Measurements from ENCODE around the gene SNX9.
A peak's percentile ranks its signal among the peaks of the same experiment; 100 is the strongest.

Gene SNX9

DNA sequence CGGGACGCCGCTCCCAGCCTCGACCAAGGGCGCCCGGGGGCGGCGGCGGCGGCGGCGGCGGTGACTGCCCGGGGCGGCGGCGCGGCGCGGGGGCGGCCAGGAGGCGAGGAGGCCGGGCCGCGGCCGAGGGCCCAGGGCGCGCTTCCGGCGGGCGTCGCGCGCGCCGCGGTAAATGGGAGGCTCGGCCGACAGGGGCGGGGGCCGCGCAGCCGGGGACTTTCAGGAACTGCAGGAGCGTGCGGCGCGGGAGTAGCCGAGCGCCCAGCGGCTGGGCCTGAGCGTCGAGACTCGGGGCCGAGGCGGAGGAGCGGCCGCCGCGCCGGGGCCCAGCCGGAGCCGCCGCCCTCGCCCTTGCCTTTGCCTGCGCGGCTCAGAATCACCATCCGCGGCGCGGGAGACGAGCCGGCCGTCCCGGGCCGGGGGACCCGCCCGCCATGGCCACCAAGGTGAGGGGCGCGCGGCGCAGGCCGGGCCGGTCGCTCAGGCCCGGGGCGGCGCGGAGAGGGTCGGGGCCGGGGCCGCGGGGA is at the start of gene SNX9:
TSS of gene SNX9 (plus strand) at position 246 of the 527 bp plus-strand sequence. CDS start at position 435, 189 bp downstream.
- peak; percentile 85 for DNase-seq (ENCODE audit: low spot score)
- TF ChIP-seq, protein P1, sequence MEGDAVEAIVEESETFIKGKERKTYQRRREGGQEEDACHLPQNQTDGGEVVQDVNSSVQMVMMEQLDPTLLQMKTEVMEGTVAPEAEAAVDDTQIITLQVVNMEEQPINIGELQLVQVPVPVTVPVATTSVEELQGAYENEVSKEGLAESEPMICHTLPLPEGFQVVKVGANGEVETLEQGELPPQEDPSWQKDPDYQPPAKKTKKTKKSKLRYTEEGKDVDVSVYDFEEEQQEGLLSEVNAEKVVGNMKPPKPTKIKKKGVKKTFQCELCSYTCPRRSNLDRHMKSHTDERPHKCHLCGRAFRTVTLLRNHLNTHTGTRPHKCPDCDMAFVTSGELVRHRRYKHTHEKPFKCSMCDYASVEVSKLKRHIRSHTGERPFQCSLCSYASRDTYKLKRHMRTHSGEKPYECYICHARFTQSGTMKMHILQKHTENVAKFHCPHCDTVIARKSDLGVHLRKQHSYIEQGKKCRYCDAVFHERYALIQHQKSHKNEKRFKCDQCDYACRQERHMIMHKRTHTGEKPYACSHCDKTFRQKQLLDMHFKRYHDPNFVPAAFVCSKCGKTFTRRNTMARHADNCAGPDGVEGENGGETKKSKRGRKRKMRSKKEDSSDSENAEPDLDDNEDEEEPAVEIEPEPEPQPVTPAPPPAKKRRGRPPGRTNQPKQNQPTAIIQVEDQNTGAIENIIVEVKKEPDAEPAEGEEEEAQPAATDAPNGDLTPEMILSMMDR (IDR thresholded peaks at IDR 0.05; ENCODE audit: extremely low read depth, missing control alignments), result no peak

DNA sequence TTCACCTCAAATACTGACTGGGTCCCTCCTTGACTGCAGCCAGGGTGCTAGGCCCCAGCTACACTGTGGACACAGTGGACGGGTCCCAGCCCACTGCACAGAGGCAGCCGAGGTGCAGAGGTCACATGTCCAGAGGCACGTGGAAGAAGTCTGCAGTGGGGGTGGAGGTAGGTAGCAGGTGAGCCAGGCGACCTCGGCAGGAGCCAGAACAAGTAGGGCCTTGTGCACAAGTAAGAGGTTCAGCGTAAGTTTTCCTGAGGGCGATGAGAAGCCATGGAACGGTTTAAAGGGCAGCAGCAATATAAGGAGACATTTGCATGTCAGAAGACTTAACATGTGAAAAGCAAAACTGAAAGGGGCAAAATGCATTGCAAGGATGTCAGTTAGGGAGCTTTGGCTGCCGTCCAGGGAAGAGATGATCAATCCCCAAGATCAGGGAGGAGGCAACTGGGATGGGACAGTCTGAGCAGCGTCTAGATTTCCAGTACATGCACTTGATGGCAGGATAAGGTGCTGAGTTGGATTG is 49.7 kb upstream of the SNX9 start:
- DNase-seq (ENCODE audit: low spot score), result no peak
- TF ChIP-seq, protein P1 (IDR thresholded peaks at IDR 0.05; ENCODE audit: extremely low read depth, missing control alignments), result no peak

DNA sequence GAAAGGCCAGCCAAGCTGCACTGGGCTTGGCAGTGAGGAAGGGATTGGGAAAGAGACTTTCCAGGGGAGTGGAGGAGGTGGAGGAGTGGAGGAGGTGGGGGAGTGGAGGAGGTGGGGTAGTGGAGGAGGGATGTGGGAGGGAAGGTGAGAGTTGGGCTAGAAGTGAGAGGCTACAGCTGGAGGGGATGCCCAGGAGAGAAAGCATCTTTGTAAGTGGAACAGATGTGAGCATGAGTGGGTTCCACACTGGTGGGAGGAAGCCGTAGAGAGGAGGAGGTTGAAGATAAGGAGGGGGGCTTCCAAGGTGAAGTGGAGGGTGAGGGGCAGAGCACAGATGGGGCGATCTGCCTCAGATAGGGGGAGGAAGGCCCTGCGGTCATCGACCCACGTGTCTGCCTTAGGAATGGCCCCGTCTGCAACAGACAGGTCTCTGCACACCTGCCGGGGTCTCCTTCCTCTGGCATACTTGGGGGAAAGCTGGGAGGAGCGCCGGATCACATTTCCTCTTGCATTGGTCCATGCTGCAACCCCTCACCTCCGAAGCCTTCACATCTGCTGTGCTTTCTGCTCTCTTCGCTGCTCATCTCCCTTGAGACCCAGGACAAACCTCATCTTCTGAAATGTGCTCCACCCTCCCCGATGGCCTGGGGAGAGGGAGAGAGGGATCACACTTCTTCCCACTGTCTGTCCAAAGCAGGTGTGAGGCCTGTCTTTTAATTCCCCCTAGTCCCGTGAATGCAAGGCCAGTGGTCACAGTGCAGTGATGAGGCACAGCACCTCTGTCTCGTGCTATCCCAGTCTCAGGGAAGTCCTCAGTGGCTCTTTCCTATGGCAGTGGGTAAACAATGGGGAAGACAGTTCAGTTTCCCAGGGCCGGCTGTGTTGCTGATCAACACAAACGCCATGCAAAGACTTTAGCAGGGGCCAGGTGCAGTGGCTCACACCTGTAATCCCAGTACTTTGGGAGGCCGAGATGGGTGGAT is 48.6 kb upstream of the SNX9 start:
- TF ChIP-seq, protein P1 (IDR thresholded peaks at IDR 0.05; ENCODE audit: extremely low read depth, missing control alignments), result no peak

DNA sequence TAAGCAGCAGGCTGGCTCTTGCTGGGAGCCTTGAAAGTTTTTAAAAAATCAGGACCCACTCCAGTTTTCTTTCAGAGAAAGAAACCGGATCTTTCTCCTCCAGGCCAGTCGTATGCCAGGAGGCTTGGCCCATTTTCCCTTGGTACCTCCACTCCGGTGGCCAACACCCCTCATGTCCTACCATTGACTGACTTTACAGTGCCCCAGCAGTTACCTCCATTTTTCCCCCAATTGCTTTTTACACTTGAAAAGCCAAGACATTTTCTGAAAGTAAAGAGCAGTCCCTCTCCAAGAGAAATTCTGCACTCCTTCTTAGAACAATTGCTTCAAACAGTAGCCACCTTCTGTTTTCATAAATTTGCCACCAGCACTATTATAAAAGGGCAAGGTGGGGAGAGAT is 47.7 kb upstream of the SNX9 start:
- TF ChIP-seq, protein P1 (IDR thresholded peaks at IDR 0.05; ENCODE audit: extremely low read depth, missing control alignments), result no peak
- DNase-seq (ENCODE audit: low spot score), result no peak

More for the DNA sequence above, 48.6 kb upstream of the SNX9 start:
- peak; percentile 64 for DNase-seq (ENCODE audit: low spot score)

DNA sequence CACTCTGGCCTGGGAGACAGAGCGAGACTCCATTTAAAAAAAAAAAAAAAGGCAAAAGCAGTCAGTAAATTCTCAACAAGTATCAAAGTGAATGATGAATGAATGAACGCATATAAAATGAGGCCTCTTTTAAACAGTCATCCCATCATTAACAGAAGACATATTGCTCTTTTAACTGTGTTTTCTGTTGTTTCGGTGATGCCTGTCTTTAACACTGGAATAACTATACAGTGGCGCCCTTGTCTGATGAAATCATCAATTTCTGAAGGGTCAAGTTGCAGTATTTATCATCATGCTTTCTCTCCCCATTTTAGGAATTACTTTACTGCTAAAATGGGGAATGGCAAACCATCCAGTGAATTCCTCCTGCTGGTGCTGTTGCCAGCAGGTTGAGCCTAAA is 45.7 kb upstream of the SNX9 start:
- TF ChIP-seq, protein P1 (IDR thresholded peaks at IDR 0.05; ENCODE audit: extremely low read depth, missing control alignments), result no peak
- DNase-seq (ENCODE audit: low spot score), result no peak

DNA sequence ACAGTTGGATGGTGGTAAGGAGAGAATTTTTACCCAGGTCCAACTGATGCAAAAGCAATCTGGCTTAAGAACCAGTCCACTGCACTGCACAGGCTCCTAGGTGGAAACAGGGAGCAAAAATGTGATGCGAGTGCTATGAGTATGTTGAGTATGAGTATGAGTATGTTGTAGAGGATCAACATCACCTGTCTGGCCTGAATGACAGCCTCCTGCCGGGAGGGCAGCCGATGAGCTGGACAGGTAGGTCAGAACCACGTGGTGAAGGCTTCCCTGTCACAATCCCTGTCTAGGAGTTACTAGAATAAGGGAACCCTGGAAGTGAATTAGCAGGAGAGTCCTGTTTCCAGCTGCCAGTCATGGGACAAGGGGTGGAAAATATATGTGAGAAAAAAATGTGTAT is 44.3 kb upstream of the SNX9 start:
- no peak for DNase-seq (ENCODE audit: low spot score)
- TF ChIP-seq, protein P1 (IDR thresholded peaks at IDR 0.05; ENCODE audit: extremely low read depth, missing control alignments), result no peak
